Upper lobe of left lung (tissue), 4 donors: ENCODE data around the gene CAMK2G.

Source experiments
- EP300 ChIP-seq, 4 donors: sonication (generic); formaldehyde crosslinking; IDR thresholded peaks; one replicate each; pipeline ENCODE4 v1.5.1; 2017; ENCODE audit warnings: antibody characterized with exemption in 4 of 4, control low read depth in 2 of 4
- POLR2AphosphoS5 ChIP-seq, 2 donors: sonication (generic); formaldehyde crosslinking; IDR thresholded peaks; one replicate each; pipeline ENCODE4 v1.5.1; 2017; ENCODE audit warnings: antibody characterized with exemption in 2 of 2
- TF ChIP-seq, protein P1 (sequence below), 6 experiments: fragments of 450-650 bp in 4 of 6; fragments of 200-600 bp in 2 of 6; sonication (generic) in 2 of 6; IDR thresholded peaks; one replicate each; pipeline ENCODE4 v1.5.1; 2016 to 2019; ENCODE audit warnings: antibody characterized with exemption in 6 of 6

DNA sequence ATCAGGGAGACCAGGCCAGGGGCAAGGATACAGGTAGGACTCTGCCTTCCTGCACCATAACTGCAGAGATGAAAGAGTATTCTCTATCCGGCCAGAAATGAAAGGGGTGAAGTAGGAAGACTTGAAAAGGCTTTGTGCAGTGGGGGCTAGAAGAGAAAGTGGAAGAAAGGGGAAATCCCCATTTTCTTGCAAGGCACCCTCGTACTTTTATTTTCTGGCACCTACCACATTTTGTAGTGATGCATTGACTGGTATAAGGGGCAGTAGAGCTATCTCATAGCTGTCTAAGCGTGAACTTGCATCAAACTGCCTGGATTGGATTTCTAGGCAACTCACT is 752 bp upstream of the CAMK2G start:
- TF ChIP-seq POLR2AphosphoS5 (IDR thresholded peaks at IDR 0.05) (no peak), EP300 (IDR thresholded peaks at IDR 0.05) (no peak)
- TF ChIP-seq, protein P1, sequence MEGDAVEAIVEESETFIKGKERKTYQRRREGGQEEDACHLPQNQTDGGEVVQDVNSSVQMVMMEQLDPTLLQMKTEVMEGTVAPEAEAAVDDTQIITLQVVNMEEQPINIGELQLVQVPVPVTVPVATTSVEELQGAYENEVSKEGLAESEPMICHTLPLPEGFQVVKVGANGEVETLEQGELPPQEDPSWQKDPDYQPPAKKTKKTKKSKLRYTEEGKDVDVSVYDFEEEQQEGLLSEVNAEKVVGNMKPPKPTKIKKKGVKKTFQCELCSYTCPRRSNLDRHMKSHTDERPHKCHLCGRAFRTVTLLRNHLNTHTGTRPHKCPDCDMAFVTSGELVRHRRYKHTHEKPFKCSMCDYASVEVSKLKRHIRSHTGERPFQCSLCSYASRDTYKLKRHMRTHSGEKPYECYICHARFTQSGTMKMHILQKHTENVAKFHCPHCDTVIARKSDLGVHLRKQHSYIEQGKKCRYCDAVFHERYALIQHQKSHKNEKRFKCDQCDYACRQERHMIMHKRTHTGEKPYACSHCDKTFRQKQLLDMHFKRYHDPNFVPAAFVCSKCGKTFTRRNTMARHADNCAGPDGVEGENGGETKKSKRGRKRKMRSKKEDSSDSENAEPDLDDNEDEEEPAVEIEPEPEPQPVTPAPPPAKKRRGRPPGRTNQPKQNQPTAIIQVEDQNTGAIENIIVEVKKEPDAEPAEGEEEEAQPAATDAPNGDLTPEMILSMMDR (IDR thresholded peaks at IDR 0.05): no peak
